Upper lobe of left lung (tissue), 4 donors: ENCODE data around the gene CDR2L.

Experiments used
- CTCF ChIP-seq, 6 experiments: fragments of 450-650 bp in 4 of 6; fragments of 200-600 bp in 2 of 6; sonication (generic) in 2 of 6; IDR thresholded peaks; one replicate each; pipeline ENCODE4 v1.5.1; 2016 to 2019; ENCODE audit warnings: antibody characterized with exemption in 6 of 6
- EP300 ChIP-seq, 4 donors: sonication (generic); formaldehyde crosslinking; IDR thresholded peaks; one replicate each; pipeline ENCODE4 v1.5.1; 2017; ENCODE audit warnings: antibody characterized with exemption in 4 of 4, control low read depth in 2 of 4
- POLR2A ChIP-seq, 4 donors: fragments of 450-650 bp; IDR thresholded peaks; one replicate each; pipeline ENCODE4 v1.5.1; 2016 to 2017; ENCODE audit warnings: antibody characterized with exemption in 4 of 4, mild to moderate bottlenecking in 2 of 4
- POLR2AphosphoS5 ChIP-seq, 2 donors: sonication (generic); formaldehyde crosslinking; IDR thresholded peaks; one replicate each; pipeline ENCODE4 v1.5.1; 2017; ENCODE audit warnings: antibody characterized with exemption in 2 of 2

- TF ChIP-seq POLR2AphosphoS5 (IDR thresholded peaks at IDR 0.05), result no peak
- no peak for TF ChIP-seq CTCF (IDR thresholded peaks at IDR 0.05)
- no peak for TF ChIP-seq POLR2A (IDR thresholded peaks at IDR 0.05)
- no peak for TF ChIP-seq EP300 (IDR thresholded peaks at IDR 0.05)
These were observed 34.9 kb upstream of the CDR2L start for GRCh38 chr17:74952431-74953133.
